ENCODE measurements around the gene TBC1D22B. TPM values are rescaled to one million over a fixed set of nuclear protein-coding genes. Genes with fewer than 3 reads are reported as not detected.
A peak's percentile ranks its signal among the peaks of the same experiment; 100 is the strongest.

TBC1D22B gene
- total and polyA plus RNA-seq, 2 of the 13 experiments (the other 11 are each of a cell fraction or from before 2014, with no cell fraction given): 9.7 to 12.9 TPM

GRCh38 chr6:37222125-37222967, 35.2 kb upstream of the TBC1D22B start (continued):
- TF ChIP-seq TSC22D2 (CRISPR knock-in tag; IDR thresholded peaks at IDR 0.05; ENCODE audit: borderline replicate concordance) (peak; percentile 69; the same call in 1 of the 2 replicates), RAD51 (IDR thresholded peaks at IDR 0.05; ENCODE audit: borderline replicate concordance) (no peak), ZBTB46 (CRISPR knock-in tag; IDR thresholded peaks at IDR 0.05; ENCODE audit: borderline replicate concordance) (peak; percentile 65; the same call in 1 of the 2 replicates), HOXA3 (CRISPR knock-in tag; IDR thresholded peaks at IDR 0.05) (peak; percentile 49), TP53 (CRISPR knock-in tag; conservative IDR thresholded peaks at IDR 0.05) (no peak), ZEB1 (IDR thresholded peaks at IDR 0.05; ENCODE audit: insufficient replicate concordance, low read depth) (peak; percentile 37), ARNTL (CRISPR knock-in tag; IDR thresholded peaks at IDR 0.05) (no peak; the same call in 1 of the 2 replicates), PLSCR1 (CRISPR knock-in tag; IDR thresholded peaks at IDR 0.05; ENCODE audit: borderline replicate concordance) (no peak), FOXK1 (CRISPR knock-in tag; IDR thresholded peaks at IDR 0.05; ENCODE audit: borderline replicate concordance, low read depth) (no peak), HNRNPH1 (optimal IDR thresholded peaks at IDR 0.05; ENCODE audit: low read depth, low read length) (no peak), PRDM10 (CRISPR knock-in tag; IDR thresholded peaks at IDR 0.05; ENCODE audit: low read depth) (peak; percentile 57; the same call in 1 of the 2 replicates), ZBTB42 (CRISPR knock-in tag; IDR thresholded peaks at IDR 0.05) (no peak), ZSCAN20 (CRISPR knock-in tag; IDR thresholded peaks at IDR 0.05; ENCODE audit: borderline replicate concordance) (no peak), POLR2AphosphoS5 (IDR thresholded peaks at IDR 0.05; ENCODE audit: low read depth, low read length) (no peak; the same call in 1 of the 2 replicates), SKI (IDR thresholded peaks at IDR 0.05; ENCODE audit: partially characterized antibody) (peak; percentile 65), ZNF337 (CRISPR knock-in tag; IDR thresholded peaks at IDR 0.05; ENCODE audit: borderline replicate concordance, low read depth) (no peak; the same call in 1 of the 2 replicates), GFI1 (CRISPR knock-in tag; IDR thresholded peaks at IDR 0.05; ENCODE audit: borderline replicate concordance) (no peak; the same call in 1 of the 2 replicates), ZNF501 (CRISPR knock-in tag; IDR thresholded peaks at IDR 0.05) (peak; percentile 81), ZNF766 (CRISPR knock-in tag; IDR thresholded peaks at IDR 0.05; ENCODE audit: borderline replicate concordance) (peak; percentile 76; the same call in 1 of the 2 replicates), HOMEZ (CRISPR knock-in tag; IDR thresholded peaks at IDR 0.05; ENCODE audit: low read depth) (0 out of 2 replicates have a peak, but pooled peaks have one; percentile 19), KLF9 (CRISPR knock-in tag; IDR thresholded peaks at IDR 0.05; ENCODE audit: low read depth) (0 out of 2 replicates have a peak, but pooled peaks have one; percentile 24)

All from HepG2 (cell line).